ENCODE results near the gene MSMP. TPM values are rescaled to one million over a fixed set of nuclear protein-coding genes. Genes with fewer than 3 reads are reported as not detected.
A peak's percentile ranks its signal among the peaks of the same experiment; 100 is the strongest.

The MSMP gene
- total and polyA plus RNA-seq, 9 of the 15 experiments (the other 6 are each of a cell fraction or from before 2014, with no cell fraction given) = 0.60 TPM; not detected in 8

GRCh38 chr9:35728041-35728971 is 25.8 kb downstream of the MSMP start (continued):
- TF ChIP-seq, protein P1, sequence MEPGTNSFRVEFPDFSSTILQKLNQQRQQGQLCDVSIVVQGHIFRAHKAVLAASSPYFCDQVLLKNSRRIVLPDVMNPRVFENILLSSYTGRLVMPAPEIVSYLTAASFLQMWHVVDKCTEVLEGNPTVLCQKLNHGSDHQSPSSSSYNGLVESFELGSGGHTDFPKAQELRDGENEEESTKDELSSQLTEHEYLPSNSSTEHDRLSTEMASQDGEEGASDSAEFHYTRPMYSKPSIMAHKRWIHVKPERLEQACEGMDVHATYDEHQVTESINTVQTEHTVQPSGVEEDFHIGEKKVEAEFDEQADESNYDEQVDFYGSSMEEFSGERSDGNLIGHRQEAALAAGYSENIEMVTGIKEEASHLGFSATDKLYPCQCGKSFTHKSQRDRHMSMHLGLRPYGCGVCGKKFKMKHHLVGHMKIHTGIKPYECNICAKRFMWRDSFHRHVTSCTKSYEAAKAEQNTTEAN (CRISPR knock-in tag; IDR thresholded peaks at IDR 0.05) = no peak
- TF ChIP-seq KHSRP (IDR thresholded peaks at IDR 0.05) = no peak
- peak; percentile 12; the same call in 1 of the 2 replicates for TF ChIP-seq ELF1 (tag; IDR thresholded peaks at IDR 0.05)
- no peak for TF ChIP-seq IRF1 (CRISPR knock-in tag; IDR thresholded peaks at IDR 0.05; ENCODE audit: borderline replicate concordance)
- TF ChIP-seq SRSF1 (IDR thresholded peaks at IDR 0.05; ENCODE audit: low read depth, low read length) = no peak
- TF ChIP-seq RNF2 (IDR thresholded peaks at IDR 0.05) = peak; percentile 81
- no peak for TF ChIP-seq ZNF280A (IDR thresholded peaks at IDR 0.05; ENCODE audit: low read depth, partially characterized antibody)
- TF ChIP-seq MEIS2 (IDR thresholded peaks at IDR 0.05; ENCODE audit: partially characterized antibody) = peak; percentile 70
- TF ChIP-seq ZMIZ1 (IDR thresholded peaks at IDR 0.05; ENCODE audit: low read depth in 2 of 2, low read length in 2 of 2) = peak in 1 of 2 experiments; percentile 73; a peak in 1 of 4 replicates
- TF ChIP-seq HCFC1 (IDR thresholded peaks at IDR 0.05; ENCODE audit: low read depth, low read length) = no peak
- no peak for TF ChIP-seq RFX5 (IDR thresholded peaks at IDR 0.05; ENCODE audit: low read depth, low read length)
- no peak for TF ChIP-seq ZNF408 (CRISPR knock-in tag; IDR thresholded peaks at IDR 0.05; ENCODE audit: low read depth)
- no peak for TF ChIP-seq SNAPC5 (CRISPR knock-in tag; IDR thresholded peaks at IDR 0.05)
- no peak for TF ChIP-seq SRSF7 (optimal IDR thresholded peaks at IDR 0.05; ENCODE audit: low read depth, low read length)
- no peak for TF ChIP-seq ZNF717 (CRISPR knock-in tag; IDR thresholded peaks at IDR 0.05)
- no peak for TF ChIP-seq HOMEZ (CRISPR knock-in tag; IDR thresholded peaks at IDR 0.05)
- TF ChIP-seq HDAC3 (IDR thresholded peaks at IDR 0.05; ENCODE audit: borderline replicate concordance, partially characterized antibody) = peak; percentile 71
- TF ChIP-seq ATF1 (CRISPR knock-in tag; IDR thresholded peaks at IDR 0.05) = no peak
- TF ChIP-seq ATF1 (tag; IDR thresholded peaks at IDR 0.05) = 0 out of 2 replicates have a peak, but pooled peaks have one; percentile 45

Measured in K562 (cell line).